ENCODE data around the gene QSER1.

The QSER1 gene

GRCh38 chr11:32888805-32889204, 3.8 kb upstream of the QSER1 start:
- H3K4me3 ChIP-seq (ENCODE audit: severe bottlenecking), result no peak overlapping the region
- H3K9me3 ChIP-seq (ENCODE audit: severe bottlenecking), result no peaks in the 10 kb centered on the region
- no peaks in the 10 kb centered on the region for H3K27me3 ChIP-seq (ENCODE audit: insufficient read depth, poor library complexity, severe bottlenecking)
- DNase-seq (ENCODE audit: low spot score) (no peak), ATAC-seq (ENCODE audit: low read depth) (no peak)
- H3K27ac ChIP-seq (ENCODE audit: poor library complexity, severe bottlenecking), result no peak overlapping the region
- H3K4me1 ChIP-seq (ENCODE audit: insufficient read depth, poor library complexity, severe bottlenecking), result peaks cover 9% of the 10 kb centered on the region
- no peaks in the 10 kb centered on the region for H3K36me3 ChIP-seq (ENCODE audit: low read depth)
- TF ChIP-seq CTCF (IDR thresholded peaks at IDR 0.05; ENCODE audit: poor library complexity, severe bottlenecking), result no peak

DNA sequence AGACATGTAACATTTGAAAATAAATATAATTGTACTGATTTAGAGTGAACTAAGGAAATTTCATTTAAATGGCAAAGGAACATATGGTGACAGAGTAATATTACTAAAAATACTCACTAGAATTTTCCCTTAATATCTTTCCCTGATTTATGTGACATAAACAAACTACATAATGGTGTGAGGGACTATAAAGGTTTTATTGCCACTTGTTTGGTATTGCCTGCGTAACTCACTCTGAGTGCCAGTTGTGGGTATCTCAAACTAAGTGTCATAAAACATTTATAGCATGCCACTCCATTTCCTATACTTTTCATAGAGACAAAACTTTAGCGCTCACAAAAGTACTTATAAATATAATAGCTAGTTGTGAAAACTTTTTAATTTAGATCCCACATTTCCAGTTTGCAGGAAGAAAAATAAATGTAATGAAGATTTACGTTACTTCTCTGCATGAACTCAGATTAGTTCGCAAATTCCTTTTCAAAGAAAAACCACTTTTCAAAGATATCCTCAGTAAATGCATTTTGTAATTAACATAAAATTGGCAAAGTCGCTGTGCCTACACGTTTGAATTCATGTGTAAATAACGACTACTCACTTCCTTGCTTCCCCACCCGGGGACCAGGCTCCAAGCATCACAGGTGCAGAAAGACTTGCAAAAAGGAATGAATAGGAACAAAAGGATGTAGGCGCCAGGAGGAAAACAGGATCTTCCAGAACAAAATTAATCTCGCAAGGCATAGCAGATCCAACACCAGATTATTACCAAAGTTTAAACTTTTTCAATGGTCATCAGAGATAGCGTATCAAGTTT, 1.6 kb upstream of the QSER1 start:
- Histone ChIP-seq H3K27me3 (ENCODE audit: insufficient read depth, poor library complexity, severe bottlenecking) (no peaks in the 10 kb centered on the region), H3K9me3 (ENCODE audit: severe bottlenecking) (no peaks in the 10 kb centered on the region), H3K4me1 (ENCODE audit: insufficient read depth, poor library complexity, severe bottlenecking) (peaks cover 15% of the 10 kb centered on the region), H3K36me3 (ENCODE audit: low read depth) (0 out of 2 replicates have a peak, but pooled peaks cover 5% of the 10 kb centered on the region), H3K4me3 (ENCODE audit: severe bottlenecking) (no peak overlapping the region), H3K27ac (ENCODE audit: poor library complexity, severe bottlenecking) (no peak overlapping the region)
- ATAC-seq (ENCODE audit: low read depth) (no peak), DNase-seq (ENCODE audit: low spot score) (no peak)
- TF ChIP-seq CTCF (IDR thresholded peaks at IDR 0.05; ENCODE audit: poor library complexity, severe bottlenecking), result no peak

- no peak for DNase-seq (ENCODE audit: low spot score)
- Histone ChIP-seq H3K4me1 (ENCODE audit: insufficient read depth, poor library complexity, severe bottlenecking) (peaks cover 15% of the 10 kb centered on the region), H3K27me3 (ENCODE audit: insufficient read depth, poor library complexity, severe bottlenecking) (no peaks in the 10 kb centered on the region), H3K36me3 (ENCODE audit: low read depth) (0 out of 2 replicates have a peak, but pooled peaks cover 5% of the 10 kb centered on the region), H3K9me3 (ENCODE audit: severe bottlenecking) (no peaks in the 10 kb centered on the region), H3K27ac (ENCODE audit: poor library complexity, severe bottlenecking) (peak overlapping the region; percentile 78), H3K4me3 (ENCODE audit: severe bottlenecking) (peak overlapping the region; percentile 59)
- TF ChIP-seq CTCF (IDR thresholded peaks at IDR 0.05; ENCODE audit: poor library complexity, severe bottlenecking), result no peak
- ATAC-seq (ENCODE audit: low read depth), result no peak; the same call in 2 of the 3 replicates
Observed at GRCh38 chr11:32891657-32892354, 805 bp upstream of the QSER1 start.

DNA sequence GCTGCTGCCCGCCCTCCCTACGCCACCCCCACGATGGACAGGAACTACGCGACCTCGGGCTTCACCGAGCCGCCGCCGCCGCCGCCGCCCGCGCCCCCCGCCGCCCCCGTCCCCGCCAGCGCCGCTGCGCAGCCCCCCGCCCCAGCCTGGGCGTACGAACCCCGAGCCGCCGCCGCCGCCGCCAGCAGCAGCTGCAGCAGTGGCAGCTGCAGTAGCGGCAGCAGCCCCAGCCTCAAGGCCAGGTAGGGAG, 407 bp downstream of the QSER1 start:
- Histone ChIP-seq H3K27me3 (ENCODE audit: insufficient read depth, poor library complexity, severe bottlenecking) (no peaks in the 10 kb centered on the region), H3K9me3 (ENCODE audit: severe bottlenecking) (no peaks in the 10 kb centered on the region), H3K4me3 (ENCODE audit: severe bottlenecking) (peak overlapping the region; percentile 59), H3K4me1 (ENCODE audit: insufficient read depth, poor library complexity, severe bottlenecking) (peaks cover 15% of the 10 kb centered on the region), H3K36me3 (ENCODE audit: low read depth) (0 out of 2 replicates have a peak, but pooled peaks cover 5% of the 10 kb centered on the region), H3K27ac (ENCODE audit: poor library complexity, severe bottlenecking) (peak overlapping the region; percentile 78)
- no peak for TF ChIP-seq CTCF (IDR thresholded peaks at IDR 0.05; ENCODE audit: poor library complexity, severe bottlenecking)
- DNase-seq (ENCODE audit: low spot score) (no peak), ATAC-seq (ENCODE audit: low read depth) (peak; percentile 9; the same call in 2 of the 3 replicates)

All from RWPE2 (cell line).